Thyroid gland (tissue), 4 donors: ENCODE measurements around the gene AKNA. TPM values are rescaled to one million over a fixed set of nuclear protein-coding genes. Genes with fewer than 3 reads are reported as not detected.

Source experiments
- DNase-seq, 2 donors: peaks; one replicate each; pipeline ENCODE4 v3.0.0-alpha.2; 2019
- H3K27ac ChIP-seq, 3 donors: fragments of 200-600 bp; sonication (generic); 1 replicate in 2 of 3; 2 replicates in 1 of 3; pipeline ENCODE4 v1.5.1; 2016 to 2019; ENCODE audit warnings: mild to moderate bottlenecking in 1 of 3, moderate library complexity in 1 of 3
- H3K27me3 ChIP-seq: fragments of 200-600 bp; sonication (generic); one replicate; pipeline ENCODE4 v1.5.1; 2019
- H3K36me3 ChIP-seq, 2 donors: fragments of 200-600 bp; sonication (generic); one replicate each; pipeline ENCODE4 v1.5.1; 2016 to 2019
- H3K4me1 ChIP-seq, 2 donors: fragments of 200-600 bp; sonication (generic); one replicate each; pipeline ENCODE4 v1.5.1; 2017 to 2019
- H3K4me3 ChIP-seq, 3 donors: fragments of 200-600 bp; sonication (generic); replicated peaks in 1 of 3; 1 replicate in 2 of 3; 2 replicates in 1 of 3; pipeline ENCODE4 v1.5.1; 2016; ENCODE audit warnings: mild to moderate bottlenecking in 1 of 3
- H3K9me3 ChIP-seq: fragments of 200-600 bp; sonication (generic); one replicate; pipeline ENCODE4 v1.5.1; 2017
- POLR2A ChIP-seq, 2 donors: fragments of 450-650 bp; IDR thresholded peaks; one replicate each; pipeline ENCODE4 v1.6.1; 2017; ENCODE audit warnings: antibody characterized with exemption in 2 of 2, mild to moderate bottlenecking in 2 of 2, moderate library complexity in 1 of 2
- WGBS, 2 donors: methylation state at CpG; one replicate each; pipeline ENCODE4 v1.1.5; 2017; 5-methylcytosine and 5-hydroxymethylcytosine counted together
- intact Hi-C: fragments of 100-400 bp; cut with DNase I; formaldehyde crosslinking; loops from one replicate; pipeline ENCODE4 v1.15.1; 2023
- total RNA-seq, 4 donors: library from RNA; depleted of rRNA; stranded (reverse); fragments of >200 nt; gene quantifications; one replicate each; pipeline ENCODE4 v1.2.3, GENCODE V29; 2016
- TF ChIP-seq, protein P1 (sequence below), 6 experiments: fragments of 200-600 bp in 3 of 6; fragments of 450-650 bp in 3 of 6; sonication (generic) in 3 of 6; IDR thresholded peaks; one replicate each; pipeline ENCODE4 v1.5.1; 2016 to 2019; ENCODE audit warnings: antibody characterized with exemption in 6 of 6, mild to moderate bottlenecking in 2 of 6, inconsistent platforms in 1 of 6, moderate library complexity in 1 of 6

Gene AKNA
- total RNA-seq, 4 donors from 2014 or later: 10.0 to 17.0 (median 12.5) TPM

GRCh38 chr9:114339130-114339908, 48.5 kb downstream of the AKNA start:
- intact Hi-C loops: no loop called here
- H3K36me3 ChIP-seq: peaks cover 17 to 40% of the 10 kb centered on the region in 2 donors
- no peaks in the 10 kb centered on the region for H3K4me1 ChIP-seq
- 79 to 85% methylated on average over 16 of the region's 16 CpGs for WGBS, 2 donors
- no peaks in the 10 kb centered on the region for H3K27me3 ChIP-seq
- H3K27ac ChIP-seq: no peak overlapping the region
- H3K9me3 ChIP-seq: no peaks in the 10 kb centered on the region
- DNase-seq: peak; percentile 19 to 37
- no peak for TF ChIP-seq POLR2A (IDR thresholded peaks at IDR 0.05)
- TF ChIP-seq, protein P1, sequence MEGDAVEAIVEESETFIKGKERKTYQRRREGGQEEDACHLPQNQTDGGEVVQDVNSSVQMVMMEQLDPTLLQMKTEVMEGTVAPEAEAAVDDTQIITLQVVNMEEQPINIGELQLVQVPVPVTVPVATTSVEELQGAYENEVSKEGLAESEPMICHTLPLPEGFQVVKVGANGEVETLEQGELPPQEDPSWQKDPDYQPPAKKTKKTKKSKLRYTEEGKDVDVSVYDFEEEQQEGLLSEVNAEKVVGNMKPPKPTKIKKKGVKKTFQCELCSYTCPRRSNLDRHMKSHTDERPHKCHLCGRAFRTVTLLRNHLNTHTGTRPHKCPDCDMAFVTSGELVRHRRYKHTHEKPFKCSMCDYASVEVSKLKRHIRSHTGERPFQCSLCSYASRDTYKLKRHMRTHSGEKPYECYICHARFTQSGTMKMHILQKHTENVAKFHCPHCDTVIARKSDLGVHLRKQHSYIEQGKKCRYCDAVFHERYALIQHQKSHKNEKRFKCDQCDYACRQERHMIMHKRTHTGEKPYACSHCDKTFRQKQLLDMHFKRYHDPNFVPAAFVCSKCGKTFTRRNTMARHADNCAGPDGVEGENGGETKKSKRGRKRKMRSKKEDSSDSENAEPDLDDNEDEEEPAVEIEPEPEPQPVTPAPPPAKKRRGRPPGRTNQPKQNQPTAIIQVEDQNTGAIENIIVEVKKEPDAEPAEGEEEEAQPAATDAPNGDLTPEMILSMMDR (IDR thresholded peaks at IDR 0.05): peak; percentile 38 to 66 (median 46)
- H3K4me3 ChIP-seq: no peak overlapping the region

GRCh38 chr9:114338187-114338586, 49.6 kb downstream of the AKNA start:
- H3K4me3 ChIP-seq: no peak overlapping the region
- H3K27me3 ChIP-seq: no peaks in the 10 kb centered on the region
- no peaks in the 10 kb centered on the region for H3K4me1 ChIP-seq
- H3K27ac ChIP-seq: no peak overlapping the region
- no peak for TF ChIP-seq POLR2A (IDR thresholded peaks at IDR 0.05)
- DNase-seq: no peak
- H3K9me3 ChIP-seq: no peaks in the 10 kb centered on the region
- H3K36me3 ChIP-seq: peaks cover 17 to 33% of the 10 kb centered on the region in 2 donors
- WGBS, 2 donors: 93 to 97% methylated on average over 2 of the region's 2 CpGs
- intact Hi-C loops: no loop called here

GRCh38 chr9:114336699-114337395, 50.9 kb downstream of the AKNA start:
- Histone ChIP-seq H3K27ac (no peak overlapping the region), H3K4me1 (no peaks in the 10 kb centered on the region), H3K27me3 (no peaks in the 10 kb centered on the region), H3K9me3 (no peaks in the 10 kb centered on the region), H3K4me3 (no peak overlapping the region), H3K36me3 (peaks cover 17 to 25% of the 10 kb centered on the region in 2 donors)
- DNase-seq: no peak
- TF ChIP-seq, protein P1 (IDR thresholded peaks at IDR 0.05): no peak
- no peak for TF ChIP-seq POLR2A (IDR thresholded peaks at IDR 0.05)
- 94 to 95% methylated on average over 12 to 17 of the region's 23 CpGs for WGBS, 2 donors
- intact Hi-C loops: no loop called here

DNA sequence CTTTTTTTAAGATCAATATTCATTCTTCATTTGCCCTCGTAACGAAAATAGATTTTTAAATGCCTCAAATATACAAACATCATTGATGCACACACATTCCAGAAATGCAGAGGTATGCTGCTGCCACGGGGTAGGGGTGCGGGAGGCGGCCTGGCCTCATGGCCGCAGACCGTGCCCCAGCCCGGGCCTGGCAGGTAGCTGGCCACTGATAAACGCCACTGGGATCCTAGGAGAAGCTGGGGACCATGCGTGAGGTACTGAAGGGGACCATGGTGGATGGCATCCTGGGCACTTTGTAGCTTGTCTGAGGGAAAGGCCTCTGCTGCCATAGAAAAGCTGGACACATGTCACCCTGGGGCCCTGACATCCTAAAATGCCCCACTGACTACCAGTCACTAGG, 51.6 kb downstream of the AKNA start:
- H3K27ac ChIP-seq: no peak overlapping the region

DNA sequence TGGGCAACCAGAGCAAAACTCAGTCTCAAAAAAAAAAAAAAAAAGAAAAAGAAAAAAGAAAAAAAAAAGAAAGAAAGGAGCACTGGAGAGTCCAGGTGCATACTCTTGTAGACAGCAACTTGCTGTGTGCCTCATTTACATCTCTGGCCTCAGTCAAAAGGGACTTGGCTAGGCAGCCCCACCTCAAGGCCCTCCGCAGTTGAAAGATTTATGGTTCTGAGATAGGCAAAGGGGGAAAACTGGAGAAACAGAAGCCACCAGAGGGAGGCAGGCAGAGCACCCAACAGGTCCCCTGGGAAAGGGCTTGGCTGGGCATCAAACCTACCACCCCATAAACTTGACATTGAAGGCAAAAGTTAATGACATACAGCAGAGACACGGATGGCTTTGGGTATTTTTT, 52.0 kb downstream of the AKNA start:
- Histone ChIP-seq H3K9me3 (no peaks in the 10 kb centered on the region), H3K27ac (no peak overlapping the region), H3K36me3 (peaks cover 9 to 23% of the 10 kb centered on the region in 2 donors), H3K27me3 (no peaks in the 10 kb centered on the region), H3K4me1 (no peaks in the 10 kb centered on the region), H3K4me3 (no peak overlapping the region)
- TF ChIP-seq, protein P1 (IDR thresholded peaks at IDR 0.05): no peak
- TF ChIP-seq POLR2A (IDR thresholded peaks at IDR 0.05): no peak
- no peak for DNase-seq
- 83 to 84% methylated on average over 2 of the region's 2 CpGs for WGBS, 2 donors
- intact Hi-C loops: no loop called here

More for the DNA sequence above, 51.6 kb downstream of the AKNA start:
- intact Hi-C loops: no loop called here
- no peak for DNase-seq
- H3K4me3 ChIP-seq: no peak overlapping the region
- H3K27me3 ChIP-seq: no peaks in the 10 kb centered on the region
- no peaks in the 10 kb centered on the region for H3K4me1 ChIP-seq
- H3K9me3 ChIP-seq: no peaks in the 10 kb centered on the region
- 85 to 88% methylated on average over 10 of the region's 10 CpGs for WGBS, 2 donors
- peaks cover 13 to 25% of the 10 kb centered on the region in 2 donors for H3K36me3 ChIP-seq
- TF ChIP-seq, protein P1 (IDR thresholded peaks at IDR 0.05): no peak
- no peak for TF ChIP-seq POLR2A (IDR thresholded peaks at IDR 0.05)
